ENCODE measurements around the gene TMEM33.

TMEM33 gene

DNA sequence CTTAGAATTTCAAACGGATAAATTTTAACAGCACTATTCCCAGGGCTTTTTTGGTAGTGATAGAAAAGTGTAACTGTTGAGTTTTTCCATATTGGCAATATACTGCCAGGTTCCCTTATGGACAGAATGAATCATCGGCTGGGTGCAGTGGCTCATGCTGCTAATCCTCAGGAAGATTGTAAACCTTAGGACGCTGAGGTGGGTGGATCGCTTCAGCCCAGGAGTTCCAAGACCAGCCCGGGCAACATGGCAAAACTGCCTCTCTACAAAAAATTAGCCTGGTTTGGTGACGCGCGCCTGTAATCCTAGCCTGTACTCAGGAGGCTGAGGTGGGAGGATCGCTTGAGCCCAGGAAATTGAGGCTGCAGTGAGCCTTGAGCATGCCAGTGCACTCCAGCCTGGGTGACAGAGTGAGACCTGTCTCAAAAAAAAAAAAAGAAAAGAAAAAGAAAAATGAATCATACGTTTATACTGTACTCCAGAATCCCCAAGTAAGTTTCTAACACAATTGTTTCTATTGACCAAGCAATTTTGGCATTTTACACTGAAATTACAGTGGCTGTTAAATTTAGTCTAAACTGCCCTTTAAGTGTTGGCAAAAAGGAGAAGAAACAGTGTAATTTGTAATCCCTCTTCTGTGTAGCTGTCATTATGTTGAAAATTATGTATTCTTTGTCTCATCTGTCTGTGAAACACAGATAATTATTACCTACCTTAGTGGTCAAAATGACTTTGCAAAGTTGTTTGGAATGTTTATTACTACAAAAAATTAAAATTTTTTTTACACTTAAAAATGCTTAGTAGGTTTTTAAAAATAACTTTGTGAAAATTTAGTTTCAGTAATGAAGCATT lies 56.9 kb downstream of the TMEM33 start:
- Histone ChIP-seq H2AFZ (ENCODE audit: low read depth, low read length) (no peak overlapping the region), H3K9me3 (ENCODE audit: low read length) (no peaks in the 10 kb centered on the region), H3K27me3 (ENCODE audit: insufficient read depth, low read length) (no peaks in the 10 kb centered on the region), H3K4me3 (ENCODE audit: low read length) (peak overlapping the region; percentile 71), H3K4me1 (ENCODE audit: insufficient read depth, low read length) (peaks cover 22% of the 10 kb centered on the region), H3K36me3 (ENCODE audit: insufficient read depth, low read length) (no peaks in the 10 kb centered on the region)

- Histone ChIP-seq H3K4me1 (ENCODE audit: insufficient read depth, low read length) (peaks cover 22% of the 10 kb centered on the region), H3K36me3 (ENCODE audit: insufficient read depth, low read length) (peaks cover 5% of the 10 kb centered on the region), H3K9me3 (ENCODE audit: low read length) (no peaks in the 10 kb centered on the region), H3K27me3 (ENCODE audit: insufficient read depth, low read length) (no peaks in the 10 kb centered on the region), H2AFZ (ENCODE audit: low read depth, low read length) (no peak overlapping the region), H3K4me3 (ENCODE audit: low read length) (no peak overlapping the region)
Measured at GRCh38 chr4:41992967-41993857, 58.0 kb downstream of the TMEM33 start.

DNA sequence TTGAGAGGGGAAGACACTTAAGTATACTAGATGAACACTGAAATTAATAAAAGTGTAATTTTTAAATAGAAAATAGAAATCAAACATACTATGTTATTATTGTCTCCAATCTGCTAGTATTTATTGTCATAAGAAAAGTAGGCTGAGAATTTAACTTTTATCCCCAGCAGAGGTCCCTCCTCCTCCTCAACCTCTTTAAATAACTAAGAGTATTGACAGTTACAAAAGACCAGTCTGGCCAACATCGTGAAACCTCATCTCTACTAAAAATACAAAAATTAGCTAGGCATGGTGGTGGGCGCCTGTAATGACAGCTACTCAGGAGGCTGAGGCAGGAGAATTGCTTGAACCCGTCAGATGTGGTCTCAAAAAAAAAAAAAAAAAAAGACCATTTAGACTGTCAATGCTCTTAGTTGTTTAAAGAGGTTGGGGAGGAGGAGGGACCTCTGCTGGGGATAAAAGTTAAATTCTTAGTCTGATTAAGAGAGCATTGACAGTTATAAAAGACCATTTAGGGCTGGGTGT lies 59.3 kb downstream of the TMEM33 start:
- Histone ChIP-seq H3K36me3 (ENCODE audit: insufficient read depth, low read length) (peaks cover 5% of the 10 kb centered on the region), H3K9me3 (ENCODE audit: low read length) (no peaks in the 10 kb centered on the region), H3K27me3 (ENCODE audit: insufficient read depth, low read length) (no peaks in the 10 kb centered on the region), H2AFZ (ENCODE audit: low read depth, low read length) (no peak overlapping the region), H3K4me3 (ENCODE audit: low read length) (no peak overlapping the region), H3K4me1 (ENCODE audit: insufficient read depth, low read length) (peaks cover 13% of the 10 kb centered on the region)

- no peaks in the 10 kb centered on the region for H3K27me3 ChIP-seq (ENCODE audit: insufficient read depth, low read length)
- H3K36me3 ChIP-seq (ENCODE audit: insufficient read depth, low read length), result peaks cover 19% of the 10 kb centered on the region
- no peaks in the 10 kb centered on the region for H3K9me3 ChIP-seq (ENCODE audit: low read length)
- no peak overlapping the region for H3K4me3 ChIP-seq (ENCODE audit: low read length)
- H2AFZ ChIP-seq (ENCODE audit: low read depth, low read length), result no peak overlapping the region
- no peaks in the 10 kb centered on the region for H3K4me1 ChIP-seq (ENCODE audit: insufficient read depth, low read length)
Measured at GRCh38 chr4:41998019-41998418, 62.8 kb downstream of the TMEM33 start.

DNA sequence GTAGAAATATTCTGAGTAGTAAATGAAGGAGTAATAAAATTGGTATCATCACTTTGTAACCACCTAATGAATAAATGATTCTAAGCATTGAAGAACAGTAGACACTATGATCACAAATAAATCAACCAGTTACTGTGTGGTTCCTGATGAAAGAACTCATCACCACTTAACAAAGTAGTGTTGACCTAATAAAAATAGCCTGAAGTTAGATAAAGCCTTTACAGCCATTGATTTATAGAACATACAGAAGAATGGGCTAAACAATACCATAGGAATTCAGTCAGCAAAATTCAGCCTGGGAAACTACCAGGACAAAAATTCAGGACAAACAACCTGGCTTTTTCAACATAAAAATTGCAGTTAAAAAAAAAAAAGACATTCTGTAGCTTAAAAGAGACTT lies 64.1 kb downstream of the TMEM33 start:
- Histone ChIP-seq H3K36me3 (ENCODE audit: insufficient read depth, low read length) (peaks cover 24% of the 10 kb centered on the region), H3K9me3 (ENCODE audit: low read length) (no peaks in the 10 kb centered on the region), H3K4me3 (ENCODE audit: low read length) (no peak overlapping the region), H3K4me1 (ENCODE audit: insufficient read depth, low read length) (no peaks in the 10 kb centered on the region), H2AFZ (ENCODE audit: low read depth, low read length) (no peak overlapping the region), H3K27me3 (ENCODE audit: insufficient read depth, low read length) (no peaks in the 10 kb centered on the region)

DNA sequence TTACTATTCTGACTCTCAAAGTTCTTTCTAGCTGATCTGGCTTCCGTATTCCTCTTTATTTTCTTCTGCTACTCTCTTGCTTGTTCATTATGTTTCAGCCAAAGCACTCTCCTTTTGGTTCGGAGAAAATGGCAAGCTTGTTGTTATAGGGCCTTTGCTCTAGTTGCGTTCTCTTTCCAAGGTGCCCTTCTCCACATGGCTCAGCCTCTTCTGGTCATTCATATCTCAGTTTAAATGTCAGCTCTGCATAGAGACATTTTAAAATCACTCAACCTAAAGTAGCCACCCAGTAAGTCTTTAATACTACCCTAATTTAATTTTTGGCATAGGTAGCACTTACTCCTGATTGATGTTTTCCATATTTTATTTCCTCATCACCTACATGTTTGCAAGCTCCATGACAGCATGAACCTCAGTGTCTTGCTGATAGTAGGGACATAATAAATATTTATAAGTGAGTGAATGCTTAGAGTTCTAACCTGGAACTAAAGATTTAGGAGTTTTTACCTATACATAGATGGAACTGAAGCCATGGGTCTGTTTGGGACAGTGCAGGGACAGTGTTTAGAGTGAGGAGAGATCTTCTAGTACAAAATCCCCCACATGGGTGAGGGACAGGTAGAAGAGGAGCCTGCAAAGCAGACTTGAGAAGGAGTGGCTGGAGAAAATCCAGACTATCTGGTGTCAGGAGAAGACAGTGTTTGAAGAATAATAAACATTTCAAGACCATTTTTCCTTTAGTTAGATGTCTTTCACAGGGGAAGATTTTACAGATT lies 73.0 kb downstream of the TMEM33 start:
- Histone ChIP-seq H3K4me1 (ENCODE audit: insufficient read depth, low read length) (no peaks in the 10 kb centered on the region), H2AFZ (ENCODE audit: low read depth, low read length) (no peak overlapping the region), H3K27me3 (ENCODE audit: insufficient read depth, low read length) (no peaks in the 10 kb centered on the region), H3K9me3 (ENCODE audit: low read length) (no peaks in the 10 kb centered on the region), H3K4me3 (ENCODE audit: low read length) (no peak overlapping the region), H3K36me3 (ENCODE audit: insufficient read depth, low read length) (peaks cover 25% of the 10 kb centered on the region)

Data from neuron (in vitro differentiated cells).